Adrenal gland (tissue), 12 donors: ENCODE measurements around the gene P2RX3. TPM values are rescaled to one million over a fixed set of nuclear protein-coding genes. Genes with fewer than 3 reads are reported as not detected.

Experiments used
- DNase-seq, 7 donors: peaks; one replicate each; pipeline ENCODE4 v3.0.0-alpha.2; 2019 to 2020
- H3K27ac ChIP-seq, 5 donors: fragments of 200-600 bp; sonication (generic) in 4 of 5; 1 replicate in 3 of 5; 2 replicates in 2 of 5; pipeline versions ENCODE4 v1.5.1 to v1.8.0; 2016 to 2020; ENCODE audit warnings: mild to moderate bottlenecking in 1 of 5
- H3K27me3 ChIP-seq: fragments of 200-600 bp; 2 replicates; pipeline ENCODE4 v1.8.0; 2021
- H3K36me3 ChIP-seq, 2 donors: fragments of 200-600 bp; replicated peaks in 1 of 2; 1 replicate in 1 of 2; 2 replicates in 1 of 2; pipeline versions ENCODE4 v1.5.1 to v1.8.0; 2018 to 2022
- H3K4me1 ChIP-seq, 2 donors: fragments of 200-600 bp; replicated peaks in 1 of 2; 1 replicate in 1 of 2; 2 replicates in 1 of 2; pipeline versions ENCODE4 v1.5.1 to v1.8.0; 2018 to 2021
- H3K4me3 ChIP-seq, 4 donors: fragments of 200-600 bp; sonication (generic) in 3 of 4; one replicate each; pipeline ENCODE4 v1.5.1; 2016 to 2018
- H3K9me3 ChIP-seq, 3 donors: fragments of 200-600 bp; sonication (generic) in 1 of 3; replicated peaks in 1 of 3; 1 replicate in 2 of 3; 2 replicates in 1 of 3; pipeline versions ENCODE4 v1.5.1 to v1.8.0; 2016 to 2021
- CTCF ChIP-seq, 6 experiments: fragments of 450-650 bp in 4 of 6; fragments of 200-600 bp in 2 of 6; sonication (generic) in 1 of 6; IDR thresholded peaks; 1 replicate in 5 of 6; 2 replicates in 1 of 6; pipeline versions ENCODE4 v1.5.1 to v1.8.0; 2016 to 2021; ENCODE audit warnings: antibody characterized with exemption in 6 of 6, mild to moderate bottlenecking in 2 of 6, moderate library complexity in 1 of 6
- POLR2A ChIP-seq, 2 donors: fragments of 450-650 bp; IDR thresholded peaks; one replicate each; pipeline ENCODE4 v1.6.1; 2017; ENCODE audit warnings: antibody characterized with exemption in 2 of 2, mild to moderate bottlenecking in 2 of 2, moderate library complexity in 1 of 2
- WGBS, 4 donors: extraction: QIAGEN DNeasy Blood & Tissue Kit in 2 of 4; methylation state at CpG; one replicate each; pipeline versions ENCODE4 v1.1.5 to v1.1.7; 2013 to 2017; 5-methylcytosine and 5-hydroxymethylcytosine counted together
- intact Hi-C, 2 donors: fragments of 100-400 bp; cut with DNase I; formaldehyde crosslinking; loops; one replicate each; pipeline versions ENCODE4 v1.14.1 to v1.15.0; 2022 to 2023
- polyA plus RNA-seq, 3 donors: library from polyadenylated mRNA; stranded (reverse); fragments of 200-250 nt in 2 of 3; fragments of 350-450 nt in 1 of 3; fragmentation: Illumina TruSeq in 1 of 3; extraction: RNeasy Lipid Tissue Mini Kit (QIAGEN cat#74804) in 1 of 3; gene quantifications; one replicate each; pipeline ENCODE4 v1.2.3, GENCODE V29; 2013 to 2014
- total RNA-seq, 9 donors: library from RNA; depleted of rRNA in 4 of 9; stranded (reverse); fragments of >200 nt in 4 of 9; fragments of 120-200 nt in 1 of 9; fragmentation: NEBNext Ultra II Directional in 1 of 9; extraction: Animal tissue kit (Norgen Biotek cat#: 25700) in 1 of 9; gene quantifications; one replicate each; pipeline versions ENCODE4 v1.1.0 to v1.2.4, GENCODE V29; 2013 to 2023
- donor health status: healthy with polysubstance abuse.
- donor health status: Bipolar disorder and iron deficiency.
- donor health status: DM: yes; HTN: yes; CAD: no.
- donor health status: DM: no; HTN: no; CAD: no.
- donor health status: DM: no; HTN: no; CAD: no.
- donor health status: DM: yes; HTN: yes; CAD: no.

P2RX3 gene
- total and polyA plus RNA-seq, 12 donors, result 0.11 to 2.5 (median 0.76) TPM; not detected in 2

GRCh38 chr11:57314221-57314973 lies 23.8 kb upstream of the P2RX3 start:
- no peak for DNase-seq
- peaks cover 69 to 84% of the 10 kb centered on the region in 2 donors for H3K4me1 ChIP-seq
- 87 to 91% (median 89%) methylated on average over 15 of the region's 15 CpGs for WGBS, 4 donors

GRCh38 chr11:57315491-57315890 lies 22.7 kb upstream of the P2RX3 start:
- TF ChIP-seq POLR2A (IDR thresholded peaks at IDR 0.05) (no peak), CTCF (IDR thresholded peaks at IDR 0.05) (no peak)
- Histone ChIP-seq H3K9me3 (no peaks in the 10 kb centered on the region), H3K4me3 (no peak overlapping the region), H3K27me3 (no peaks in the 10 kb centered on the region), H3K36me3 (peaks cover 0 to 70% of the 10 kb centered on the region in 2 donors), H3K27ac (peak overlapping the region in 3 of 5 donors; percentile 54 to 98 (median 54)), H3K4me1 (peaks cover 65 to 83% of the 10 kb centered on the region in 2 donors)
- DNase-seq, result peak in 6 of 7 donors; percentile 45 to 76 (median 70)
- intact Hi-C loops, result no loop called here
- WGBS, 4 donors, result 3 to 8% (median 5%) methylated on average over 8 of the region's 8 CpGs

More at GRCh38 chr11:57314221-57314973, 23.8 kb upstream of the P2RX3 start:
- Histone ChIP-seq H3K9me3 (no peaks in the 10 kb centered on the region), H3K36me3 (peaks cover 0 to 70% of the 10 kb centered on the region in 2 donors), H3K27ac (peak overlapping the region in 2 of 5 donors; percentile 54 to 98), H3K4me3 (no peak overlapping the region), H3K27me3 (no peaks in the 10 kb centered on the region)
- intact Hi-C loops, result no loop called here
- TF ChIP-seq POLR2A (IDR thresholded peaks at IDR 0.05) (no peak), CTCF (IDR thresholded peaks at IDR 0.05) (no peak)

GRCh38 chr11:57316017-57316416 lies 22.1 kb upstream of the P2RX3 start:
- no peaks in the 10 kb centered on the region for H3K27me3 ChIP-seq
- peak overlapping the region in 4 of 5 donors; percentile 11 to 98 (median 50) for H3K27ac ChIP-seq
- H3K4me3 ChIP-seq, result no peak overlapping the region
- H3K36me3 ChIP-seq, result peaks cover 0 to 73% of the 10 kb centered on the region in 2 donors
- no peaks in the 10 kb centered on the region for H3K9me3 ChIP-seq
- 32 to 49% (median 35%) methylated on average over 3 of the region's 3 CpGs for WGBS, 4 donors
- H3K4me1 ChIP-seq, result peaks cover 64 to 83% of the 10 kb centered on the region in 2 donors
- no peak for TF ChIP-seq CTCF (IDR thresholded peaks at IDR 0.05)
- no peak for TF ChIP-seq POLR2A (IDR thresholded peaks at IDR 0.05)
- peak in 4 of 7 donors; percentile 34 to 71 (median 62) for DNase-seq
- intact Hi-C loops, result no loop called here

- H3K4me3 ChIP-seq, result no peak overlapping the region
- H3K27me3 ChIP-seq, result no peaks in the 10 kb centered on the region
- TF ChIP-seq POLR2A (IDR thresholded peaks at IDR 0.05), result no peak
- intact Hi-C loops, result no loop called here
- H3K36me3 ChIP-seq, result peaks cover 0 to 62% of the 10 kb centered on the region in 2 donors
- H3K9me3 ChIP-seq, result no peaks in the 10 kb centered on the region
- peaks cover 67 to 81% of the 10 kb centered on the region in 2 donors for H3K4me1 ChIP-seq
- 17 to 48% (median 31%) methylated on average over 2 of the region's 2 CpGs for WGBS, 4 donors
- DNase-seq, result no peak
- H3K27ac ChIP-seq, result peak overlapping the region in 2 of 5 donors; percentile 61 to 98
These were observed 20.0 kb upstream of the P2RX3 start for GRCh38 chr11:57318178-57318577.
